Endothelial cell of umbilical vein (primary cell): Measurements from ENCODE around the gene BCL2. TPM values are rescaled to one million over a fixed set of nuclear protein-coding genes. Genes with fewer than 3 reads are reported as not detected.

ENCODE experiments used
- BruUV-seq: library from RNA; stranded (reverse); fragments of 400-500 nt; replicated peaks from 2 replicates; lab custom pipeline; 2021; lab: Mats Ljungman, UMichigan
- CTCF ChIA-PET: fragments of 300-600, 350-600 bp; sonication (Branson Sonifier 250); formaldehyde crosslinking; loops from one replicate; lab custom pipeline; 2021; ENCODE audit warnings: antibody characterized with exemption, inconsistent platforms; lab: Charles Lee
- POLR2A ChIA-PET: fragments of 300-600, 350-600 bp; sonication (Branson Sonifier 250); formaldehyde crosslinking; loops from one replicate; lab custom pipeline; 2021; ENCODE audit warnings: antibody characterized with exemption, inconsistent platforms; lab: Charles Lee
- DNase-seq: peaks from one replicate; pipeline ENCODE4 v3.0.0-alpha.2; 2011; ENCODE audit warnings: low read depth, low spot score
- FAIRE-seq: peaks from 2 replicates; lab custom pipeline; 2011; peaks lifted over from hg19 to GRCh38; lab: Jason Lieb, UNC
- H2AFZ ChIP-seq: 2 replicates; pipeline ENCODE4 v1.6.0; 2012; ENCODE audit warnings: low read depth, low read length, control low read depth, inconsistent platforms
- H3K27ac ChIP-seq: 2 replicates; pipeline ENCODE4 v1.5.1; 2011; ENCODE audit warnings: low read depth, mild to moderate bottlenecking, control low read depth, low read length, moderate library complexity; ENCODE audit not compliant: insufficient read depth
- H3K27me3 ChIP-seq, 2 experiments: 2 replicates each; pipeline versions ENCODE4 v1.6.0 to v1.6.1; 2011; ENCODE audit warnings: low read length in 2 of 2, mixed read lengths in 1 of 2; ENCODE audit not compliant: control insufficient read depth in 2 of 2, insufficient read depth in 2 of 2
- H3K36me3 ChIP-seq, 2 experiments: 2 replicates in 1 of 2; 3 replicates in 1 of 2; pipeline ENCODE4 v1.5.1; 2011; ENCODE audit warnings: low read length in 2 of 2, mild to moderate bottlenecking in 1 of 2, moderate library complexity in 1 of 2; ENCODE audit not compliant: control insufficient read depth in 2 of 2, insufficient read depth in 2 of 2; ENCODE audit errors: extremely low read depth in 1 of 2
- H3K4me1 ChIP-seq: 3 replicates; pipeline ENCODE4 v1.5.1; 2011; ENCODE audit warnings: mild to moderate bottlenecking, low read length; ENCODE audit not compliant: control insufficient read depth, insufficient read depth; ENCODE audit errors: extremely low read depth
- H3K4me2 ChIP-seq: 2 replicates; pipeline ENCODE4 v1.6.1; 2011; ENCODE audit warnings: low read length, control low read depth, mixed read lengths; ENCODE audit not compliant: insufficient read depth
- H3K4me3 ChIP-seq, 3 experiments: fragments of 200-600 bp in 1 of 3; sonication (generic), shearing (Covaris generic) in 1 of 3; replicated peaks in 1 of 3; 2 replicates each; pipeline ENCODE4 v1.5.1; 2011 to 2016; ENCODE audit warnings: control low read depth in 3 of 3, low read length in 3 of 3, mild to moderate bottlenecking in 2 of 3, inconsistent platforms in 1 of 3, low read depth in 1 of 3, moderate library complexity in 1 of 3; ENCODE audit not compliant: insufficient read depth in 1 of 3
- H3K79me2 ChIP-seq: 2 replicates; pipeline ENCODE4 v1.6.0; 2012; ENCODE audit warnings: low read length, inconsistent platforms; ENCODE audit not compliant: control insufficient read depth, insufficient read depth
- H3K9ac ChIP-seq: replicated peaks from 2 replicates; pipeline ENCODE3; 2011; ENCODE audit warnings: low read length, control low read depth; ENCODE audit not compliant: insufficient read depth; ENCODE audit errors: extremely low read depth
- H3K9me1 ChIP-seq: replicated peaks from 3 replicates; pipeline ENCODE4 v1.6.0; 2011; ENCODE audit warnings: mild to moderate bottlenecking, low read length; ENCODE audit not compliant: control insufficient read depth, insufficient read depth; ENCODE audit errors: extremely low read depth
- H3K9me3 ChIP-seq: replicated peaks from 2 replicates; pipeline ENCODE4 v1.5.1; 2012; ENCODE audit warnings: low read length, inconsistent platforms; ENCODE audit not compliant: control insufficient read depth, insufficient read depth
- H4K20me1 ChIP-seq: replicated peaks from 2 replicates; pipeline ENCODE3; 2011; ENCODE audit warnings: mild to moderate bottlenecking, low read length; ENCODE audit not compliant: control insufficient read depth, insufficient read depth; ENCODE audit errors: extremely low read depth
- EZH2 ChIP-seq: IDR thresholded peaks from 2 replicates; pipeline ENCODE4 v1.6.1; 2012; ENCODE audit warnings: borderline replicate concordance, low read depth, mild to moderate bottlenecking, moderate library complexity, low read length, inconsistent platforms; ENCODE audit not compliant: severe bottlenecking
- FOS ChIP-seq: IDR thresholded peaks from 2 replicates; pipeline ENCODE4 v1.6.1; 2011; ENCODE audit warnings: mild to moderate bottlenecking, low read length, moderate library complexity, borderline replicate concordance; ENCODE audit not compliant: insufficient read depth
- GATA2 ChIP-seq: IDR thresholded peaks from 2 replicates; pipeline ENCODE4 v1.7.0; 2011; ENCODE audit warnings: low read depth, mild to moderate bottlenecking, moderate library complexity, mixed read lengths, low read length; ENCODE audit not compliant: insufficient read length, insufficient read depth
- JUN ChIP-seq: IDR thresholded peaks from 2 replicates; pipeline ENCODE4 v1.6.1; 2011; ENCODE audit warnings: borderline replicate concordance, low read depth; ENCODE audit not compliant: insufficient read length, insufficient read depth
- MYC ChIP-seq: IDR thresholded peaks from one replicate; pipeline ENCODE4 v1.6.1; 2011; ENCODE audit warnings: mild to moderate bottlenecking, low read depth, low read length
- POLR2A ChIP-seq: IDR thresholded peaks from 2 replicates; pipeline ENCODE4 v1.6.1; 2012; ENCODE audit warnings: low read depth, mild to moderate bottlenecking, control low read depth, low read length
- POLR2AphosphoS5 ChIP-seq: IDR thresholded peaks from 2 replicates; pipeline ENCODE4 v1.6.1; 2012; ENCODE audit warnings: low read depth, mild to moderate bottlenecking, control low read depth, low read length, moderate library complexity; ENCODE audit not compliant: insufficient read depth
- dilution Hi-C: fragments of 300-500 bp; cut with MboI; formaldehyde crosslinking; loops from one replicate; pipeline ENCODE4 v1.15.0; 2019; ENCODE audit warnings: low sequenced_read_pairs; ENCODE audit not compliant: extremely low pct_ligation_motif_present
- intact Hi-C: fragments of 100-400 bp; cut with micrococcal nuclease; formaldehyde crosslinking; loops from one replicate; pipeline ENCODE4 v1.10.0; 2022
- polyA plus RNA-seq, 4 experiments: library from polyadenylated mRNA; depleted of rRNA in 3 of 4; stranded (reverse) in 3 of 4; unstranded in 1 of 4; fragments of >200 nt; gene quantifications; 2 replicates each; pipeline versions ENCODE4 v1.2.1 to v1.2.3, GENCODE V29; 2011 to 2012; ENCODE audit warnings: missing spikeins in 1 of 4
- total RNA-seq: library from RNA; stranded (reverse); gene quantifications from 2 replicates; pipeline ENCODE4 v1.2.3, GENCODE V29; 2021
- TF ChIP-seq, protein P1 (sequence below): IDR thresholded peaks from 2 replicates; pipeline ENCODE4 v1.6.1; 2011; ENCODE audit not compliant: insufficient read depth, insufficient read length
- TF ChIP-seq, protein P2 (sequence below), 2 donors: IDR thresholded peaks; 1 replicate in 1 of 2; 2 replicates in 1 of 2; pipeline ENCODE4 v1.5.1; 2011; ENCODE audit warnings: low read length in 2 of 2, mild to moderate bottlenecking in 2 of 2, moderate library complexity in 2 of 2, control low read depth in 1 of 2, inconsistent platforms in 1 of 2, low read depth in 1 of 2; ENCODE audit not compliant: insufficient read depth in 1 of 2; ENCODE audit errors: extremely low read depth in 1 of 2

Gene BCL2
- total and polyA plus RNA-seq, 2 donors (not counting 3 experiments of a cell fraction or from before 2014, with no cell fraction given): 0.35 to 5.0 TPM

DNA sequence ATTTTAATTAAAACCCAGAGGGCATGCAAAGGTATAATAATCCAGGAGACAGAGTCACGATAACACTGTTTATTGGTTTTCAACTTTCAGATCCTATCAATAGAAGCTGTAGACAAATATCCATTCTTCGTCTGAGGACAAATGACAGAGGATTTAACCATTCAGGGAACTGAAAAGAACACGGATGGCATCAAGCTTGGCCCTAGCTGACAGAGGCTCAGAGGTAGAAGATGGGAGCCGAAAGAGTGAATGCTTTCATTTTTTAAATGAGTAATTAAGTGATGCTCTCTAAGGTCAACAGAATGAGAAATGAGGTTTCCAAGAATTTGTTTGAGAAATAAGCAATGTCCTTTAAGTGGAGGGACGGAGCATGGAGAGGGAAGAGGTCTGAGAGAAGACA is 62.1 kb downstream of the BCL2 start:
- no peak overlapping the region for H3K9ac ChIP-seq
- peaks cover 0 to 2% of the 10 kb centered on the region in 2 experiments for H3K27me3 ChIP-seq
- TF ChIP-seq MYC (no peak), FOS (no peak), EZH2 (no peak), POLR2AphosphoS5 (no peak), JUN (no peak)
- H2AFZ ChIP-seq: no peak overlapping the region
- H4K20me1 ChIP-seq: no peaks in the 10 kb centered on the region
- dilution Hi-C loops (no loop called here), intact Hi-C loops (no loop called here)
- H3K36me3 ChIP-seq: no peaks in the 10 kb centered on the region
- ChIA-PET POLR2A (no interaction called here), CTCF (no interaction called here)
- FAIRE-seq (no peak), DNase-seq (no peak)
- no peaks in the 10 kb centered on the region for H3K9me3 ChIP-seq
- no peaks in the 10 kb centered on the region for H3K4me1 ChIP-seq
- no peak overlapping the region for H3K4me2 ChIP-seq
- BruUV-seq: no TSS peak
- no peaks in the 10 kb centered on the region for H3K79me2 ChIP-seq
- no peak overlapping the region for H3K4me3 ChIP-seq
- H3K27ac ChIP-seq: no peak overlapping the region
- H3K9me1 ChIP-seq: no peaks in the 10 kb centered on the region

DNA sequence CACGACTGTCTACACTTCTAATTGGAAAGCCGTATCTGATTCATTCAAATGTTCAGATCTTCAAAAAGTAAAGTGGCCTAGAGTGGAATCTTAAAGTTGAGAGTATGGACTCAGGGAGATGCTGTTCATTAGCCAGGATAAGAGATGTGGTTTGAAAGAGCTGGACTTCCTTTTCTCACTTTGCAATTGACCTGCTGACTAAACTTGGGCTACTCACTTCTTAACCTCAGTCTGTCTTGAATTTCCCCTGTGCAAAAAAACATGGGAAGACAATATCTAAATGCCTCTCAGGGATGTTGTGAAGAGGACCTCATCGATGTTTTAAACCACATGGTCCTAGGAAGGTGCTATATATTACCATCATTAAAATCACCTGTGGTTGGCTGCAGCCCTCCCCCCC is 64.1 kb downstream of the BCL2 start:
- Histone ChIP-seq H3K27ac (no peak overlapping the region), H3K27me3 (peaks cover 0 to 2% of the 10 kb centered on the region in 2 experiments), H3K9ac (no peak overlapping the region), H3K9me1 (no peaks in the 10 kb centered on the region), H2AFZ (no peak overlapping the region), H3K36me3 (no peaks in the 10 kb centered on the region), H4K20me1 (no peaks in the 10 kb centered on the region), H3K4me3 (no peak overlapping the region), H3K4me2 (no peak overlapping the region), H3K4me1 (no peaks in the 10 kb centered on the region), H3K79me2 (no peaks in the 10 kb centered on the region), H3K9me3 (no peaks in the 10 kb centered on the region)
- dilution Hi-C loops: no loop called here
- BruUV-seq: no TSS peak
- ChIA-PET CTCF (interaction anchor here (0.8 kb wide), 1 partner anchor 15 kb away, joined by 3 read pairs; no protein-coding TSS in a partner anchor), POLR2A (no interaction called here)
- no peak for DNase-seq
- intact Hi-C loops: no loop called here
- no peak for FAIRE-seq
- no peak for TF ChIP-seq MYC
- no peak for TF ChIP-seq FOS
- no peak for TF ChIP-seq POLR2AphosphoS5
- TF ChIP-seq JUN: no peak
- no peak for TF ChIP-seq POLR2A
- TF ChIP-seq, protein P1, sequence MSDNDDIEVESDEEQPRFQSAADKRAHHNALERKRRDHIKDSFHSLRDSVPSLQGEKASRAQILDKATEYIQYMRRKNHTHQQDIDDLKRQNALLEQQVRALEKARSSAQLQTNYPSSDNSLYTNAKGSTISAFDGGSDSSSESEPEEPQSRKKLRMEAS: no peak
- no peak for TF ChIP-seq GATA2
- TF ChIP-seq, protein P2, sequence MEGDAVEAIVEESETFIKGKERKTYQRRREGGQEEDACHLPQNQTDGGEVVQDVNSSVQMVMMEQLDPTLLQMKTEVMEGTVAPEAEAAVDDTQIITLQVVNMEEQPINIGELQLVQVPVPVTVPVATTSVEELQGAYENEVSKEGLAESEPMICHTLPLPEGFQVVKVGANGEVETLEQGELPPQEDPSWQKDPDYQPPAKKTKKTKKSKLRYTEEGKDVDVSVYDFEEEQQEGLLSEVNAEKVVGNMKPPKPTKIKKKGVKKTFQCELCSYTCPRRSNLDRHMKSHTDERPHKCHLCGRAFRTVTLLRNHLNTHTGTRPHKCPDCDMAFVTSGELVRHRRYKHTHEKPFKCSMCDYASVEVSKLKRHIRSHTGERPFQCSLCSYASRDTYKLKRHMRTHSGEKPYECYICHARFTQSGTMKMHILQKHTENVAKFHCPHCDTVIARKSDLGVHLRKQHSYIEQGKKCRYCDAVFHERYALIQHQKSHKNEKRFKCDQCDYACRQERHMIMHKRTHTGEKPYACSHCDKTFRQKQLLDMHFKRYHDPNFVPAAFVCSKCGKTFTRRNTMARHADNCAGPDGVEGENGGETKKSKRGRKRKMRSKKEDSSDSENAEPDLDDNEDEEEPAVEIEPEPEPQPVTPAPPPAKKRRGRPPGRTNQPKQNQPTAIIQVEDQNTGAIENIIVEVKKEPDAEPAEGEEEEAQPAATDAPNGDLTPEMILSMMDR (IDR thresholded peaks at IDR 0.05; ENCODE audit: extremely low read depth in 1 of 2, insufficient read depth in 1 of 2, low read depth in 1 of 2, low read length in 2 of 2): no peak
- no peak for TF ChIP-seq EZH2
